GM12892 (cell line): Measurements from ENCODE around the gene REXO1.

Experiments
- POLR2A ChIP-seq: IDR thresholded peaks from 2 replicates; pipeline ENCODE4 v1.6.1; 2011; ENCODE audit warnings: low read depth, low read length, control low read depth
- POLR2AphosphoS5 ChIP-seq: IDR thresholded peaks from 2 replicates; pipeline ENCODE4 v1.6.1; 2011; ENCODE audit warnings: low read depth, low read length, control low read depth
- TAF1 ChIP-seq: IDR thresholded peaks from 2 replicates; pipeline ENCODE4 v1.6.1; 2011; ENCODE audit warnings: low read depth, mild to moderate bottlenecking, control low read depth, low read length, borderline replicate concordance

DNA sequence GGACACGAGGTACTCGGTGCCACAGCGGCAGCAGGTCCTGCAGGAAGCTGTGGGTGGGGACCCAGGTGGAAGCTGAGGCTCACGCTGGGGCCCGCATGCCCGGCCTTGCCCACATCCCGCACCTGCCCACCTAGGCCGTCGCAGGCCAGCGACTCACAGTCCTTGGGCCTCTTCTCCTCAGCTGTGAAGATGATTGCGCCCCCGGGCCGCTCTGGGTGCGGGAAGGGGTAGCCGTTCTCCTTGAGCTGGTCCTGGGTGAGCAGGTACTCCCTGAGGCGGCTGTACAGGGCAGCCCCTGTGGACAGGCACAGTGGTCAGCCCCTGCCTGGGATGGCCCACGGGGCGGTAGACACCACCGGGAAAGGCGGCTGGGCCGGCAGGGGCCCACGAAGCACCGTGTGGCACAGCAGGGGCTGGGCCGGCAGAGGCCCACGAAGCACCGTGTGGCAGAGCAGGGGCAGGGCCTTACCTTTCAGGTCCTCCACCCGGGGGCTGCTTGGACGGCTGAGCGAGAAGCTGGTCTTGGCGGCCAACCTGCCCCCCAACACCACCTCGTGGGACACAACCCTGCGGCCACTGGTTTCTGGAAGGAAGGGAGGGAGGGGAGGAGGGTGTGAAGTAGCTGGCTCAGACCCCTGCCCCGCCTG lies 29.6 kb downstream of the REXO1 start:
- TF ChIP-seq POLR2A (no peak), POLR2AphosphoS5 (no peak), TAF1 (no peak)
